ENCODE measurements around the gene INPP5D.

The INPP5D gene

DNA sequence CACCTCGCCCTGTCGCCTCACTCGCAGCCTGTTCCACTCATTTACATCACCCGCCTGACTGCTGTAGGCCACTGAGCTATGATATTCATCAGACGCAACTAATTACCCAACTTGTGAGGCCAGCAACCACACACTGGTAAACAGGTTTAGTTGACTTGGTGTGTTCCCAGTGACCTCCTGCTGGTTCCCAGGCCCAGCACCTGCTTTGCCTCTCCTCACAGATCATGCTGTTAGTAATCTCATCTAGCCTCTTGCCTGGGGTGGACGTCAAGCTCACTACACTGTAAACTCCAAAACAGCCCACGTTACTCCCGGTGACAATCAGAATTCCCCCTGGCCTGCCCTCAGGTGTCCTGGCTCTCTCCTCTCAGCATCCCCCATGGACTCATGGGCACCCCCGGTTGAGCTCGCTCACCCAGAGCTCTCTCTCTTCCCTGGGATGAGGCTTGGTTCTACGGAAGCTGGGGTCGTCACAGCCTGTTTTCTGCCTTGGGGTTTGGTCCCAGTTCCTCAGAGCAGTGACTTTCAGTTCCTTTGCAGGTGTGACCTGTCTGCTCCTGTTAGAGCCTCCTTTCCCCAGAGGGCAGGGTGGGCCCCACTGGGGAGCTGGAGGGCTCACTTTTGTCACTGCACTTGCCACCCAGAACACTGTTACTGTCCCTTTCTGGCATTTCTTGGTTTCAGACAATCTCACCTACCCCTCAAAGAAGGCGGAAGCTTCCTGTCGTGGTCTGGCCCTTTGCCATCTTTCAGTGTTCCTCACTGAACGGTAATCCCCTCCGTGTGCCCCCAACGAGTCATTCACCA lies 40.3 kb downstream of the INPP5D start:
- Mint-ChIP-seq H3K36me3 (ENCODE audit: low read depth) (no peaks in the 10 kb centered on the region), H3K9me3 (no peaks in the 10 kb centered on the region), H3K27me3 (ENCODE audit: low read depth) (peaks cover 4% of the 10 kb centered on the region), H3K4me3 (no peak overlapping the region), H3K27ac (no peak overlapping the region), H3K4me1 (no peaks in the 10 kb centered on the region)
- TF ChIP-seq CTCF (IDR thresholded peaks at IDR 0.05; ENCODE audit: unreplicated experiment in 3 of 3): no peak

- TF ChIP-seq CTCF (IDR thresholded peaks at IDR 0.05; ENCODE audit: unreplicated experiment in 3 of 3): no peak
- no peaks in the 10 kb centered on the region for H3K36me3 Mint-ChIP-seq (ENCODE audit: low read depth)
- H3K9me3 Mint-ChIP-seq: no peaks in the 10 kb centered on the region
- H3K27me3 Mint-ChIP-seq (ENCODE audit: low read depth): peaks cover 4% of the 10 kb centered on the region
- H3K27ac Mint-ChIP-seq: no peak overlapping the region
- no peak overlapping the region for H3K4me3 Mint-ChIP-seq
- H3K4me1 Mint-ChIP-seq: no peaks in the 10 kb centered on the region
Measured at GRCh38 chr2:233101141-233101540, 41.0 kb downstream of the INPP5D start.

DNA sequence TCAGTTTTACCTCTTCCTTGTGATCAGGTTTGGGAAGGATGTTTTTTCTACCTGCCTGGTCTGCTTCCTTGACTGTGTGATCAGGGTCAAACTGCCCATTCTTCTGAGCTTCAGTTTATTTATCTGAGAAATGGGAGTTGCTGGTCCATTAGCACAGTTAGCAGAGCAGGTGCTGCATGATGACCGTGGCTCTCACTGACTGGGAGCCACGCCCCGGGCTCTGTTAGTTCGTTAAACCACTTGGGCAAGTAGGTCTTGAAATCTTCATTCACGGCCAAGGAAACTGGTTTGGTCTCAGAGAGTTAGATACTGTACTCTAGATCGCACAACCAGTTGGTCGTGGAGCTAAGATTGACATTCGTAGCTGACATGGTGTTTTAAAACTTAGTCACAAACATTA lies 41.7 kb downstream of the INPP5D start:
- Mint-ChIP-seq H3K27ac (no peak overlapping the region), H3K4me3 (no peak overlapping the region), H3K36me3 (ENCODE audit: low read depth) (no peaks in the 10 kb centered on the region), H3K9me3 (no peaks in the 10 kb centered on the region), H3K27me3 (ENCODE audit: low read depth) (peaks cover 4% of the 10 kb centered on the region), H3K4me1 (no peaks in the 10 kb centered on the region)
- TF ChIP-seq CTCF (IDR thresholded peaks at IDR 0.05; ENCODE audit: unreplicated experiment in 3 of 3): no peak

DNA sequence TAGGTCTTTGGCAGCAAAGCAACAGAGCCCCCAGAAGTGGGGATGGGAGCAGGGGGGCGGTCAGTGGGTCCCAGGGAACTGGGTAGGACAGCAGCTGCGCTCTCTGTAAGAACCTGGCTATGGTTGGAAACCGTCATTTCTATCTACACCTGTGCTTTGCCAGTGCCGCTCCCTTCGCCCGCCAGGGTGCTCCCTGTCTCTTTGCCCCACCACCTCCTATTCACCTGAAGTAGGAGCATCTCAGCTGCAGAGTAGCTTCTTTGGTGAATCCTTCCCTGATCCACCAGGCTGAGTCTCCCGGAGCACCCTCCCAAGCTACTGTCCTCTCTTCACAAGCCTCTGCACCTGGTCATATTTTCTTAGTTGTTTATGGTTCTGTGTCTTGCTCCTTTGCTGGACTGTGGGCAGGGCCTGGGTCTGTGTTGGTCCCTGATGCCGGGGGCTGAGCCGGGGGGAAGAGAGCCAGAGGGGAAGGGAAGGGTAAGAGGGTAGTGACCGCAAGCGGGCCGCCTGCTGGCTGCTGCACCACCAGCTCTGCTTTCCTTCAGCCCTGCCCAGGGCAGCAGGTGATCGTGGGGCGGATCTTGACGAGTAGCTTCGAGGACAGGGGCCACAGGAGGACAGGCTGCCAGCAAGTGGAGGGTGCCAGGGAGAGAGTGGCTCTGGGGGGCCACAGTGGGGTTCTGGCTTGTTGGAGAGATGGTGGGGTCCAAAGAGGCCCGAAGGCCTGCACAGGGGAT lies 45.2 kb downstream of the INPP5D start:
- H3K27me3 Mint-ChIP-seq (ENCODE audit: low read depth): peaks cover 20% of the 10 kb centered on the region
- no peaks in the 10 kb centered on the region for H3K9me3 Mint-ChIP-seq
- H3K4me1 Mint-ChIP-seq: no peaks in the 10 kb centered on the region
- no peak for TF ChIP-seq CTCF (IDR thresholded peaks at IDR 0.05; ENCODE audit: unreplicated experiment in 3 of 3)
- H3K27ac Mint-ChIP-seq: no peak overlapping the region
- H3K4me3 Mint-ChIP-seq: no peak overlapping the region
- no peaks in the 10 kb centered on the region for H3K36me3 Mint-ChIP-seq (ENCODE audit: low read depth)

DNA sequence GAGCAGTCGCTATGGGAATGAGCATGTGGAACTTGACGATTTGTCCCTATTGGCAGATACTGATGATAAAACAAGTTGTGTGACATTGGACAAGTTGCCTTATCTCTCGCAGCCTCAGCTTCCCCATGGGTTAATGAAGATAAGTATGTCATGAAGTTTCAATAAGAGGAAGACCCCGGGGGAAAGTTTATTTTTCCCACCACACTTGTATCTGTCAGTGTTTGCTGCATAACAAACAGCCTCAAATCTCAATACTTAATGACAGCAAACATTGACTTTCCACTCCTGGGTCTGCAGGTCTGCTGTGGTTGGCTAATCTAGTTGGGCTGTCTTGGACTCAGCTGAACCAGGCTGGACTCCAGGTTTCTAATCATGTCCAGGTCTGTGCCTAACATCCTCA lies 45.8 kb downstream of the INPP5D start:
- TF ChIP-seq CTCF (IDR thresholded peaks at IDR 0.05; ENCODE audit: unreplicated experiment in 3 of 3): no peak
- Mint-ChIP-seq H3K4me1 (no peaks in the 10 kb centered on the region), H3K27ac (no peak overlapping the region), H3K9me3 (no peaks in the 10 kb centered on the region), H3K36me3 (ENCODE audit: low read depth) (no peaks in the 10 kb centered on the region), H3K27me3 (ENCODE audit: low read depth) (peaks cover 20% of the 10 kb centered on the region), H3K4me3 (no peak overlapping the region)
